ENCODE results near the gene DNAJB4.
"Not testable (repeated sequence)": the region's sequence is repeated elsewhere in the genome, so short reads cannot be mapped to it uniquely, and the experiment has no call there.

The DNAJB4 gene

DNA sequence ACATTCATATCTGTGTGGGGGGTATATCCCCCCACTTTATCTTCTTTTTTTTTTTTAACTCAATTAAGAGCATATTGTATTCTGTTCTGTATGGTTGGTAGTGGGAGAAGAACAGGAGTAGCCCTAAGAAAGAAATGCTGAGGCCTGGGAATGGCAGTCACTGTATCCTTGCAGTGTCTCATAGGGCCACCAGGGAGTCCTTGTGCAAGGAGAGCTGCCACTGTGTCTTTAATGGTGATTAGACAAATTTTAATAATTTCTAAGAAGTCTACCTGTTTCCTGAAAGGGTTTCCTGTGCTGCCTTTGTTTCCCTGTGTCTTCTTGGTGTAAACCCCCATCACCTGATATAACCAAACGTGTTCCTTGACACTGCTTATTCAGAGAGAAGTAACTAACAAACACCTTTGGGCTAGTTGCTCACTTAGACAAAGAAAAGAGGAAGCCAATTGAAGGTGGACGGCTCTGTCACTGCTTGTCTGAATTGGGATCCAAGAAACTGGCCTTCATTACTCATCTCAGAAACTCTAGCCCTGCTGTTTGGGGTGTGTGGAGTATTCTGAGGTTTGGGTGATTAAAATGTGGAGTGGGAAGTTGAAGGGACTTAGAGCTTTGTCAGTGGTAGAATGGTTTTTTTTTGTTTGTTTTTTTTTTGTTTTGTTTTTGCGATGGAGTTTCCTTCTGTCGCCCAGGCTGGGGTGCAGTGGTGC is 56.3 kb downstream of the DNAJB4 start:
- Histone ChIP-seq H3K9ac (no peak overlapping the region), H3K79me2 (ENCODE audit: insufficient read depth, low read depth) (no peaks in the 10 kb centered on the region), H3K27me3 (ENCODE audit: insufficient read depth, low read depth) (no peaks in the 10 kb centered on the region), H3K4me3 (IDR thresholded peaks at IDR 0.05; ENCODE audit: insufficient read depth, low read depth, low read length) (no peak overlapping the region), H2AFZ (ENCODE audit: low read depth) (no peak overlapping the region), H3K36me3 (ENCODE audit: insufficient read depth) (no peaks in the 10 kb centered on the region), H3K27ac (no peak overlapping the region), H3K4me1 (ENCODE audit: low read depth, poor library complexity, severe bottlenecking) (no peaks in the 10 kb centered on the region), H4K20me1 (ENCODE audit: insufficient read depth) (no peaks in the 10 kb centered on the region), H3K4me2 (no peak overlapping the region)
- TF ChIP-seq, protein P1, sequence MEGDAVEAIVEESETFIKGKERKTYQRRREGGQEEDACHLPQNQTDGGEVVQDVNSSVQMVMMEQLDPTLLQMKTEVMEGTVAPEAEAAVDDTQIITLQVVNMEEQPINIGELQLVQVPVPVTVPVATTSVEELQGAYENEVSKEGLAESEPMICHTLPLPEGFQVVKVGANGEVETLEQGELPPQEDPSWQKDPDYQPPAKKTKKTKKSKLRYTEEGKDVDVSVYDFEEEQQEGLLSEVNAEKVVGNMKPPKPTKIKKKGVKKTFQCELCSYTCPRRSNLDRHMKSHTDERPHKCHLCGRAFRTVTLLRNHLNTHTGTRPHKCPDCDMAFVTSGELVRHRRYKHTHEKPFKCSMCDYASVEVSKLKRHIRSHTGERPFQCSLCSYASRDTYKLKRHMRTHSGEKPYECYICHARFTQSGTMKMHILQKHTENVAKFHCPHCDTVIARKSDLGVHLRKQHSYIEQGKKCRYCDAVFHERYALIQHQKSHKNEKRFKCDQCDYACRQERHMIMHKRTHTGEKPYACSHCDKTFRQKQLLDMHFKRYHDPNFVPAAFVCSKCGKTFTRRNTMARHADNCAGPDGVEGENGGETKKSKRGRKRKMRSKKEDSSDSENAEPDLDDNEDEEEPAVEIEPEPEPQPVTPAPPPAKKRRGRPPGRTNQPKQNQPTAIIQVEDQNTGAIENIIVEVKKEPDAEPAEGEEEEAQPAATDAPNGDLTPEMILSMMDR (conservative IDR thresholded peaks at IDR 0.05; ENCODE audit: low read depth, low read length): no peak

DNA sequence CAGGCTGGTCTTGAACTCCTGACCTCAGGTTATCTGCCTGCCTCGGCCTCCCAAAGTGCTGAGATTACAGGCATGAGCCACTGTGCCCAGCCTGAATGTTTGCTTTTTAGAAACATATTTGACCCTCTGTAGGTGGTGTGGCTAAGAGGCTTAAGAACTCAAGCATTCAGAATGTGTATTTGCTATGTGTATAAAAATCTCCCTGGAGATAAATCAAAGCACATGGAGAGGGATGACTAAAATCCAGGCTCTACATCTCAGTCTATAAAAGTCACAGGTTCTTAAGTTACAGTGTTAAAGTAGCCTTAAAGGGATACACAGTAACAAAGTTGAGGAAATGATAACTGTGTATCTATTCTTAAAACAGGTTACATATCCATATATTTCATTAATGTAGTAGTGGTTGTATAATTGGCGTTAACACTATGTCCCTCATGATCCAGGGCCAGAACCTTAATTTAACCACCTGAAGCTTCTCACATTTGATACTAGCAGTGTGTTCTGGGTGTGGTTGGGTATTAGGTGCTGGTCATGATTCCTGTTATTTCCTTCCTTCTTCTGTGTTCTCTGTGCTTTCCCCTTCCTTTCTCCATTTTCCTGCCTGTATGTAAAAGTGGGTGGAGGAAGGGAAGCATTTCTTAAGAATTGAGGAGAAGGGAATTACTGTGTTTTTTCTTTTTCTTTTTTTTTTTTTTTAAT is 57.2 kb downstream of the DNAJB4 start:
- no peaks in the 10 kb centered on the region for H4K20me1 ChIP-seq (ENCODE audit: insufficient read depth)
- no peak overlapping the region for H3K9ac ChIP-seq
- H3K36me3 ChIP-seq (ENCODE audit: insufficient read depth): no peaks in the 10 kb centered on the region
- H3K79me2 ChIP-seq (ENCODE audit: insufficient read depth, low read depth): no peaks in the 10 kb centered on the region
- no peaks in the 10 kb centered on the region for H3K27me3 ChIP-seq (ENCODE audit: insufficient read depth, low read depth)
- H3K4me2 ChIP-seq: no peak overlapping the region
- H2AFZ ChIP-seq (ENCODE audit: low read depth): no peak overlapping the region
- H3K4me3 ChIP-seq (IDR thresholded peaks at IDR 0.05; ENCODE audit: insufficient read depth, low read depth, low read length): no peak overlapping the region
- no peaks in the 10 kb centered on the region for H3K4me1 ChIP-seq (ENCODE audit: low read depth, poor library complexity, severe bottlenecking)
- TF ChIP-seq, protein P1 (conservative IDR thresholded peaks at IDR 0.05; ENCODE audit: low read depth, low read length): no peak
- H3K27ac ChIP-seq: no peak overlapping the region

DNA sequence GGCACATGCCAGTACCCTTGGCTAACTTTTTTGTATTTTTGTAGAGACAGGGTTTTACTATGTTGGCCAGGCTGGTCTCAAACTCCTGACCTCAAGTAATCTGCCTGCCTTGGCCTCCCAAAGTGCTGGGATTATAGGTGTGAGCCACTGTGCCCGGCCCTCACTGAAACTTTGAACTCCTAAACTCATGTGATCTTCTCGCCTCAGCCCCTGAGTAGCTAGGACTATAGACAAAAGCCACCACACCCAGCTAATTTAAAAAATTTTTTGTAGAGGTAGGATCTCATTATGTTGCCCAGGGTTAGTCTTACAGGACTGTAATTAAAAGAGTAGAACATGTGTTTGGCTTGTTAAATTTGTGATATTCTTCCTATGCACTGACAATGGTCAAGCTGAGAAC is 60.1 kb downstream of the DNAJB4 start:
- not testable (repeated sequence) for H3K4me1 ChIP-seq (ENCODE audit: low read depth, poor library complexity, severe bottlenecking); H3K4me2 ChIP-seq; H3K79me2 ChIP-seq (ENCODE audit: insufficient read depth, low read depth); H3K9ac ChIP-seq; H3K27ac ChIP-seq; H3K4me3 ChIP-seq (IDR thresholded peaks at IDR 0.05; ENCODE audit: insufficient read depth, low read depth, low read length); H3K36me3 ChIP-seq (ENCODE audit: insufficient read depth); H3K27me3 ChIP-seq (ENCODE audit: insufficient read depth, low read depth); H2AFZ ChIP-seq (ENCODE audit: low read depth); H4K20me1 ChIP-seq (ENCODE audit: insufficient read depth)

Data from KMS-11 (cell line).